Epithelial cell of esophagus (primary cell): Measurements from ENCODE around the gene LSMEM2.
"Not testable (repeated sequence)": the region's sequence is repeated elsewhere in the genome, so short reads cannot be mapped to it uniquely, and the experiment has no call there.

Source experiments
- DNase-seq: peaks from one replicate; pipeline ENCODE4 v3.0.0; 2010; ENCODE audit warnings: low read depth
- H3K4me3 ChIP-seq: 2 replicates; pipeline ENCODE4 v1.5.1; 2011; ENCODE audit warnings: mild to moderate bottlenecking, low read length, control low read depth
- CTCF ChIP-seq: IDR thresholded peaks from 2 replicates; pipeline ENCODE4 v1.5.1; 2011; ENCODE audit warnings: low read depth, mild to moderate bottlenecking, low read length, control low read depth, inconsistent platforms; ENCODE audit not compliant: insufficient read depth; ENCODE audit errors: missing control alignments

LSMEM2 gene

GRCh38 chr3:50279255-50280016 is 549 bp downstream of the LSMEM2 start:
- no peak overlapping the region for H3K4me3 ChIP-seq
- TF ChIP-seq CTCF = no peak
- DNase-seq = no peak

- DNase-seq, H3K4me3 ChIP-seq: not testable (repeated sequence)
Observed at GRCh38 chr3:50284121-50284520, 5.2 kb downstream of the LSMEM2 start.

GRCh38 chr3:50286322-50287227 is 7.7 kb downstream of the LSMEM2 start:
- no peak for TF ChIP-seq CTCF
- H3K4me3 ChIP-seq = no peak overlapping the region
- no peak for DNase-seq

GRCh38 chr3:50287262-50287661 is 8.4 kb downstream of the LSMEM2 start:
- DNase-seq = no peak
- no peak overlapping the region for H3K4me3 ChIP-seq
- TF ChIP-seq CTCF = no peak

- no peak overlapping the region for H3K4me3 ChIP-seq
- no peak for DNase-seq
- TF ChIP-seq CTCF = no peak
Observed at GRCh38 chr3:50288387-50289007, 9.6 kb downstream of the LSMEM2 start.

GRCh38 chr3:50289130-50289529 is 10.2 kb downstream of the LSMEM2 start:
- no peak for TF ChIP-seq CTCF
- DNase-seq = no peak

DNA sequence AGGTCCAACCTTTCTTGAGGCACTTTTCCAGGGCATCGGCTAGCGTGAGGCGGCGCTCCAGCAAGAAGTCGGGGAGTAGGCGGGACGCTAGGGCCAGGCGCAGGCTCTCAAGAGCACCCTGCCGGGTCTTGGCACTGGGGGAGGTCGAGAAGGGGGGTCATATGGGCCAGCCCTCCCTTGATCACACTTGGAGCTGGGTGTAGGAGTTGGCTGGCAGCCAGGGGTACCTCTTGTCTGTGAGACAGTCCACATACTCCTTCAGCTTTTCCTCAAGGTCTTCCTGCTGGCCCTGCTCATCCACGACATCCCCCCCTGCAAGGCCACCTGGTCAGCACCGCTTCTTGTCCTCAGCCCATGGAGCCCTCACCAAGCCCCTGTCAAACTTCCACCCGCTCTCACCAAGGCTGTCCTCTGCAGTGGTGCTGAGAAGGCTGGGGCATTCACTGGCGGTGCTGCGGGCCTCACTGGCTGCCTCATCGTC is 11.3 kb downstream of the LSMEM2 start:
- no peak overlapping the region for H3K4me3 ChIP-seq
- no peak for TF ChIP-seq CTCF

More at GRCh38 chr3:50289130-50289529, 10.2 kb downstream of the LSMEM2 start:
- H3K4me3 ChIP-seq = no peak overlapping the region

More for the DNA sequence above, 11.3 kb downstream of the LSMEM2 start:
- no peak for DNase-seq
